Right lobe of liver (tissue), 6 donors: ENCODE data around the gene ATP12A. TPM values are rescaled to one million over a fixed set of nuclear protein-coding genes. Genes with fewer than 3 reads are reported as not detected.
"Not testable (repeated sequence)": the region's sequence is repeated elsewhere in the genome, so short reads cannot be mapped to it uniquely, and the experiment has no call there.

Experiments used
- ATAC-seq, 4 donors: fragments of 200-7000 bp; cut with Tn5 transposase; one replicate each; pipeline ENCODE4 v1.9.1; 2020; ENCODE audit warnings: mild to moderate bottlenecking in 4 of 4, moderate library complexity in 4 of 4
- DNase-seq, 3 donors: peaks; one replicate each; pipeline ENCODE4 v3.0.0-alpha.2; 2020
- H3K27ac ChIP-seq, 3 donors: fragments of 200-600 bp; one replicate each; pipeline ENCODE4 v1.8.0; 2022
- H3K27me3 ChIP-seq, 2 donors: fragments of 200-600 bp; one replicate each; pipeline ENCODE4 v1.8.0; 2022
- H3K36me3 ChIP-seq, 4 donors: fragments of 200-600 bp; sonication (generic) in 1 of 4; one replicate each; pipeline versions ENCODE4 v1.5.1 to v1.8.0; 2017 to 2022; ENCODE audit warnings: control low read depth in 1 of 4
- H3K4me1 ChIP-seq, 4 donors: fragments of 200-600 bp; sonication (generic) in 1 of 4; one replicate each; pipeline versions ENCODE4 v1.5.1 to v1.8.0; 2017 to 2022; ENCODE audit warnings: control low read depth in 1 of 4
- H3K4me3 ChIP-seq, 3 donors: fragments of 200-600 bp; one replicate each; pipeline ENCODE4 v1.8.0; 2022
- H3K9me3 ChIP-seq, 4 donors: fragments of 200-600 bp; sonication (generic) in 1 of 4; one replicate each; pipeline versions ENCODE4 v1.5.1 to v1.8.0; 2017 to 2022; ENCODE audit warnings: control low read depth in 1 of 4
- CTCF ChIP-seq, 4 donors: fragments of 200-600 bp in 3 of 4; fragments of 450-650 bp in 1 of 4; IDR thresholded peaks; one replicate each; pipeline versions ENCODE4 v1.5.1 to v1.8.0; 2016 to 2022; ENCODE audit warnings: antibody characterized with exemption in 4 of 4, mild to moderate bottlenecking in 2 of 4
- POLR2A ChIP-seq: fragments of 450-650 bp; IDR thresholded peaks from one replicate; pipeline ENCODE4 v1.6.1; 2017; ENCODE audit warnings: antibody characterized with exemption, mild to moderate bottlenecking
- WGBS: methylation state at CpG from one replicate; pipeline ENCODE4 v1.1.6; 2018; ENCODE audit warnings: low coverage, low lambda C conversion rate; ENCODE audit not compliant: insufficient coverage; ENCODE audit errors: missing lambda C conversion rate; 5-methylcytosine and 5-hydroxymethylcytosine counted together
- intact Hi-C, 2 donors: fragments of 100-400 bp; cut with DNase I; formaldehyde crosslinking; loops; one replicate each; pipeline versions ENCODE4 v1.11.2 to v1.14.1; 2022
- total RNA-seq, 6 experiments: library from RNA; depleted of rRNA in 2 of 6; stranded (reverse); fragments of >200 nt in 2 of 6; fragmentation: NEBNext Ultra II Directional in 3 of 6; extraction: Animal tissue kit (Norgen Biotek cat#: 25700) in 3 of 6; gene quantifications; one replicate each; pipeline versions ENCODE4 v1.1.0 to v1.2.4, GENCODE V29; 2016 to 2023
- donor health status: DM: no; HTN: yes; CAD: no.
- donor health status: DM: no; HTN: no; CAD: no.
- donor health status: DM: no; HTN: no; CAD: no.
- donor health status: DM: no; HTN: yes; CAD: no.
- donor health status: DM: no; HTN: yes; CAD: no.

ATP12A gene
- total RNA-seq, 6 experiments from 2014 or later: not detected

- TF ChIP-seq POLR2A (no peak), CTCF (IDR thresholded peaks at IDR 0.05) (no peak)
- intact Hi-C loops: loop anchor here in 1 of 2 donors (10.0 kb wide), 1 partner anchor 108 kb away; no protein-coding TSS in a partner anchor
- Histone ChIP-seq H3K9me3 (no peaks in the 10 kb centered on the region), H3K4me1 (no peaks in the 10 kb centered on the region), H3K36me3 (no peaks in the 10 kb centered on the region), H3K27ac (no peak overlapping the region), H3K4me3 (no peak overlapping the region), H3K27me3 (no peaks in the 10 kb centered on the region)
- DNase-seq (no peak), ATAC-seq (no peak)
- 68% methylated on average over 3 of the region's 12 CpGs for WGBS
These were observed 43.0 kb downstream of the ATP12A start for GRCh38 chr13:24723206-24723605.

- H3K36me3 ChIP-seq: no peaks in the 10 kb centered on the region
These were observed 44.5 kb downstream of the ATP12A start for GRCh38 chr13:24724714-24725113.

GRCh38 chr13:24725379-24725778 is 45.2 kb downstream of the ATP12A start:
- Histone ChIP-seq H3K4me3 (no peak overlapping the region), H3K27me3 (no peaks in the 10 kb centered on the region), H3K9me3 (no peaks in the 10 kb centered on the region), H3K36me3 (no peaks in the 10 kb centered on the region), H3K27ac (no peak overlapping the region), H3K4me1 (no peaks in the 10 kb centered on the region)
- DNase-seq: no peak
- ATAC-seq: no peak
- 55% methylated on average over 3 of the region's 5 CpGs for WGBS
- intact Hi-C loops: loop anchor here in 1 of 2 donors (10.0 kb wide), 1 partner anchor 111 kb away; no protein-coding TSS in a partner anchor
- no peak for TF ChIP-seq CTCF (IDR thresholded peaks at IDR 0.05)
- no peak for TF ChIP-seq POLR2A

More at GRCh38 chr13:24724714-24725113, 44.5 kb downstream of the ATP12A start:
- WGBS: 26% methylated on average over 2 of the region's 2 CpGs
- TF ChIP-seq POLR2A (no peak), CTCF (IDR thresholded peaks at IDR 0.05) (no peak)
- no peak for ATAC-seq
- no peak overlapping the region for H3K27ac ChIP-seq
- no peaks in the 10 kb centered on the region for H3K9me3 ChIP-seq
- H3K4me3 ChIP-seq: no peak overlapping the region
- no peaks in the 10 kb centered on the region for H3K27me3 ChIP-seq
- no peaks in the 10 kb centered on the region for H3K4me1 ChIP-seq
- intact Hi-C loops: loop anchor here in 1 of 2 donors (10.0 kb wide), 1 partner anchor 110 kb away; no protein-coding TSS in a partner anchor
- no peak for DNase-seq

GRCh38 chr13:24727731-24728601 is 47.8 kb downstream of the ATP12A start:
- DNase-seq: peak in 2 of 3 donors; percentile 48 to 68
- H3K27ac ChIP-seq: no peak overlapping the region
- TF ChIP-seq CTCF (IDR thresholded peaks at IDR 0.05) (peak; percentile 71 to 83 (median 78)), POLR2A (no peak)
- intact Hi-C loops: loop anchor here in 1 of 2 donors (10.0 kb wide), 1 partner anchor 113 kb away; no protein-coding TSS in a partner anchor
- H3K36me3 ChIP-seq: no peaks in the 10 kb centered on the region
- 48% methylated on average over 14 of the region's 24 CpGs for WGBS
- no peak overlapping the region for H3K4me3 ChIP-seq
- H3K27me3 ChIP-seq: no peaks in the 10 kb centered on the region
- no peaks in the 10 kb centered on the region for H3K9me3 ChIP-seq
- ATAC-seq: peak; percentile 99 to 100 (median 100)
- H3K4me1 ChIP-seq: no peaks in the 10 kb centered on the region

- WGBS: 14% methylated on average over 2 of the region's 4 CpGs
- H3K4me3 ChIP-seq, DNase-seq, ATAC-seq, H3K27me3 ChIP-seq, H3K9me3 ChIP-seq, H3K4me1 ChIP-seq, H3K27ac ChIP-seq, H3K36me3 ChIP-seq, intact Hi-C loops: not testable (repeated sequence)
These were observed 50.8 kb downstream of the ATP12A start for GRCh38 chr13:24730873-24731567.
